ENCODE measurements around the gene LTB4R2.

DNA sequence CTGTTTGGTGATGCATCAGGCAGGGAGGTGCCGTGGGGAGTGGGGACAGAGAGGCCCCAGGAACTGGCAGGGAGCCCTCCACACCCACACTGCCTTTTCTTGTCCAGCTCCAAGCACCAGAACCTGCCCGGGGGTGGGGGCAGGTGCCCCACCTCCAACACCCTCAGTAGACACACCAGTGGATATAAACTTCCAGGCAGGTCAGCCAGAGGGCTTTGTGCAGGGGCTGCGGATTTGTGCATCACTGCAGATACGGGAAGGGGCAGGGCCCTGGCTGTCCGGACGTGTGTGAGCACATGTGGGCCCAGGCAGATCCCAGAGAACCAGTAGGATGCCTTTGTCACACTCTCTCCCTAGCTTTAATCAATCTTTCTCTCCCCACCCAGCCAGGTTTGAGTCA, 45.6 kb upstream of the LTB4R2 start:
- TF ChIP-seq ZFP3 (tag by site-specific recombination; IDR thresholded peaks at IDR 0.05; ENCODE audit: low read depth) (no peak), TCF7L2 (IDR thresholded peaks at IDR 0.05; ENCODE audit: borderline replicate concordance, low read depth, low read length) (no peak), ZNF350 (tag by site-specific recombination; IDR thresholded peaks at IDR 0.05) (no peak), ZNF274 (IDR thresholded peaks at IDR 0.05; ENCODE audit: low read length) (no peak), ZNF274 (tag by site-specific recombination; IDR thresholded peaks at IDR 0.05; ENCODE audit: borderline replicate concordance) (no peak), ZNF776 (tag by site-specific recombination; IDR thresholded peaks at IDR 0.05; ENCODE audit: borderline replicate concordance) (no peak), ZNF510 (tag by site-specific recombination; IDR thresholded peaks at IDR 0.05; ENCODE audit: insufficient replicate concordance) (no peak), ZBTB10 (tag by site-specific recombination; IDR thresholded peaks at IDR 0.05) (no peak), WT1 (tag by site-specific recombination; IDR thresholded peaks at IDR 0.05) (no peak), ZBTB44 (tag by site-specific recombination; IDR thresholded peaks at IDR 0.05) (no peak), GLI4 (tag by site-specific recombination; IDR thresholded peaks at IDR 0.05) (no peak)
- TF ChIP-seq, protein P1, sequence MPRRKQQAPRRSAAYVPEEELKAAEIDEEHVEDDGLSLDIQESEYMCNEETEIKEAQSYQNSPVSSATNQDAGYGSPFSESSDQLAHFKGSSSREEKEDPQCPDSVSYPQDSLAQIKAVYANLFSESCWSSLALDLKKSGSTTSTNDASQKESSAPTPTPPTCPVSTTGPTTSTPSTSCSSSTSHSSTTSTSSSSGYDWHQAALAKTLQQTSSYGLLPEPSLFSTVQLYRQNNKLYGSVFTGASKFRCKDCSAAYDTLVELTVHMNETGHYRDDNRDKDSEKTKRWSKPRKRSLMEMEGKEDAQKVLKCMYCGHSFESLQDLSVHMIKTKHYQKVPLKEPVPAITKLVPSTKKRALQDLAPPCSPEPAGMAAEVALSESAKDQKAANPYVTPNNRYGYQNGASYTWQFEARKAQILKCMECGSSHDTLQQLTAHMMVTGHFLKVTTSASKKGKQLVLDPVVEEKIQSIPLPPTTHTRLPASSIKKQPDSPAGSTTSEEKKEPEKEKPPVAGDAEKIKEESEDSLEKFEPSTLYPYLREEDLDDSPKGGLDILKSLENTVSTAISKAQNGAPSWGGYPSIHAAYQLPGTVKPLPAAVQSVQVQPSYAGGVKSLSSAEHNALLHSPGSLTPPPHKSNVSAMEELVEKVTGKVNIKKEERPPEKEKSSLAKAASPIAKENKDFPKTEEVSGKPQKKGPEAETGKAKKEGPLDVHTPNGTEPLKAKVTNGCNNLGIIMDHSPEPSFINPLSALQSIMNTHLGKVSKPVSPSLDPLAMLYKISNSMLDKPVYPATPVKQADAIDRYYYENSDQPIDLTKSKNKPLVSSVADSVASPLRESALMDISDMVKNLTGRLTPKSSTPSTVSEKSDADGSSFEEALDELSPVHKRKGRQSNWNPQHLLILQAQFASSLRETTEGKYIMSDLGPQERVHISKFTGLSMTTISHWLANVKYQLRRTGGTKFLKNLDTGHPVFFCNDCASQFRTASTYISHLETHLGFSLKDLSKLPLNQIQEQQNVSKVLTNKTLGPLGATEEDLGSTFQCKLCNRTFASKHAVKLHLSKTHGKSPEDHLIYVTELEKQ (tag by site-specific recombination; IDR thresholded peaks at IDR 0.05; ENCODE audit: borderline replicate concordance) = no peak
- TF ChIP-seq, protein P2, sequence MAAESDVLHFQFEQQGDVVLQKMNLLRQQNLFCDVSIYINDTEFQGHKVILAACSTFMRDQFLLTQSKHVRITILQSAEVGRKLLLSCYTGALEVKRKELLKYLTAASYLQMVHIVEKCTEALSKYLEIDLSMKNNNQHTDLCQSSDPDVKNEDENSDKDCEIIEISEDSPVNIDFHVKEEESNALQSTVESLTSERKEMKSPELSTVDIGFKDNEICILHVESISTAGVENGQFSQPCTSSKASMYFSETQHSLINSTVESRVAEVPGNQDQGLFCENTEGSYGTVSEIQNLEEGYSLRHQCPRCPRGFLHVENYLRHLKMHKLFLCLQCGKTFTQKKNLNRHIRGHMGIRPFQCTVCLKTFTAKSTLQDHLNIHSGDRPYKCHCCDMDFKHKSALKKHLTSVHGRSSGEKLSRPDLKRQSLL (tag by site-specific recombination; IDR thresholded peaks at IDR 0.05) = no peak
- TF ChIP-seq, protein P3, sequence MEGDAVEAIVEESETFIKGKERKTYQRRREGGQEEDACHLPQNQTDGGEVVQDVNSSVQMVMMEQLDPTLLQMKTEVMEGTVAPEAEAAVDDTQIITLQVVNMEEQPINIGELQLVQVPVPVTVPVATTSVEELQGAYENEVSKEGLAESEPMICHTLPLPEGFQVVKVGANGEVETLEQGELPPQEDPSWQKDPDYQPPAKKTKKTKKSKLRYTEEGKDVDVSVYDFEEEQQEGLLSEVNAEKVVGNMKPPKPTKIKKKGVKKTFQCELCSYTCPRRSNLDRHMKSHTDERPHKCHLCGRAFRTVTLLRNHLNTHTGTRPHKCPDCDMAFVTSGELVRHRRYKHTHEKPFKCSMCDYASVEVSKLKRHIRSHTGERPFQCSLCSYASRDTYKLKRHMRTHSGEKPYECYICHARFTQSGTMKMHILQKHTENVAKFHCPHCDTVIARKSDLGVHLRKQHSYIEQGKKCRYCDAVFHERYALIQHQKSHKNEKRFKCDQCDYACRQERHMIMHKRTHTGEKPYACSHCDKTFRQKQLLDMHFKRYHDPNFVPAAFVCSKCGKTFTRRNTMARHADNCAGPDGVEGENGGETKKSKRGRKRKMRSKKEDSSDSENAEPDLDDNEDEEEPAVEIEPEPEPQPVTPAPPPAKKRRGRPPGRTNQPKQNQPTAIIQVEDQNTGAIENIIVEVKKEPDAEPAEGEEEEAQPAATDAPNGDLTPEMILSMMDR (tag by site-specific recombination; IDR thresholded peaks at IDR 0.05) = no peak
